HG03045 (cell line): ENCODE data around the gene PLA2G4D.

Source experiments
- ATAC-seq: cut with Tn5 transposase; IDR thresholded peaks from one replicate; pipeline ENCODE4 v1.9.1; 2021; ENCODE audit warnings: mild to moderate bottlenecking, moderate library complexity; ENCODE audit not compliant: unreplicated experiment

The PLA2G4D gene

GRCh38 chr15:42032376-42033213 is 61.8 kb downstream of the PLA2G4D start:
- ATAC-seq, result no peak

- no peak for ATAC-seq
These were observed 63.0 kb downstream of the PLA2G4D start for GRCh38 chr15:42031198-42031915.

GRCh38 chr15:42027521-42027920 is 66.8 kb downstream of the PLA2G4D start:
- ATAC-seq, result no peak

GRCh38 chr15:42024303-42024702 is 70.1 kb downstream of the PLA2G4D start:
- no peak for ATAC-seq

GRCh38 chr15:42021593-42021992 is 72.8 kb downstream of the PLA2G4D start:
- no peak for ATAC-seq

- no peak for ATAC-seq
These were observed 73.6 kb downstream of the PLA2G4D start, which contains the start of gene PLA2G4E for GRCh38 chr15:42020713-42021273. TSS of gene PLA2G4E (minus strand) at chr15:42021042. CDS start at chr15:42021030, 12 bp downstream.

- no peak for ATAC-seq
These were observed 75.8 kb downstream of the PLA2G4D start for GRCh38 chr15:42018306-42019224.
